22Rv1 (cell line): ENCODE results near the gene SPN.

Source experiments
- ZFX ChIP-seq: fragments of 450-650 bp; IDR thresholded peaks from 2 replicates; pipeline ENCODE4 v1.6.1; 2017; ENCODE audit warnings: antibody characterized with exemption, borderline replicate concordance
- TF ChIP-seq, protein P1 (sequence below): fragments of 450-650 bp; IDR thresholded peaks from 2 replicates; pipeline ENCODE4 v1.5.1; 2017; ENCODE audit warnings: mild to moderate bottlenecking

DNA sequence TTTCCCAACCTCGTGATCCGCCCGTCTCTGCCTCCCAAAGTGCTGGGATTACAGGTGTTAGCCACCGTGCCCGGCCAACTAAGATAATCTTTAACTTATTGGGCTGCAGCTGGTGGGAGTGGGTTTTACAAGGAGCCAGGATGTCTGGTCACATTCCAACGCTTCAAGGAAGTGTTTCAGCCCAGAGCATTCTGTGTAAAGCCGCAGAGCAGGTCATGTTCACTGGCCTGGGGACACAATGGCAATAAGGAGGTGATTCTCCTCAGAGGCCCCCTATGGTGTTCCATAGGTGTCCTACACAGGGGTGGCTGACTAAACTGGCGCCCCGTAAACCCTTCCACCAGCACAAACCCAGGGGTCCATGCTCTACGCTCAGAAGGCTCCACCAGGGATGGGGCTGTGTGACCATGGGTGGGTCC, 17.1 kb downstream of the SPN start:
- TF ChIP-seq, protein P1, sequence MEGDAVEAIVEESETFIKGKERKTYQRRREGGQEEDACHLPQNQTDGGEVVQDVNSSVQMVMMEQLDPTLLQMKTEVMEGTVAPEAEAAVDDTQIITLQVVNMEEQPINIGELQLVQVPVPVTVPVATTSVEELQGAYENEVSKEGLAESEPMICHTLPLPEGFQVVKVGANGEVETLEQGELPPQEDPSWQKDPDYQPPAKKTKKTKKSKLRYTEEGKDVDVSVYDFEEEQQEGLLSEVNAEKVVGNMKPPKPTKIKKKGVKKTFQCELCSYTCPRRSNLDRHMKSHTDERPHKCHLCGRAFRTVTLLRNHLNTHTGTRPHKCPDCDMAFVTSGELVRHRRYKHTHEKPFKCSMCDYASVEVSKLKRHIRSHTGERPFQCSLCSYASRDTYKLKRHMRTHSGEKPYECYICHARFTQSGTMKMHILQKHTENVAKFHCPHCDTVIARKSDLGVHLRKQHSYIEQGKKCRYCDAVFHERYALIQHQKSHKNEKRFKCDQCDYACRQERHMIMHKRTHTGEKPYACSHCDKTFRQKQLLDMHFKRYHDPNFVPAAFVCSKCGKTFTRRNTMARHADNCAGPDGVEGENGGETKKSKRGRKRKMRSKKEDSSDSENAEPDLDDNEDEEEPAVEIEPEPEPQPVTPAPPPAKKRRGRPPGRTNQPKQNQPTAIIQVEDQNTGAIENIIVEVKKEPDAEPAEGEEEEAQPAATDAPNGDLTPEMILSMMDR, result no peak
- TF ChIP-seq ZFX, result no peak
